HG02763 (cell line): ENCODE results near the gene KIF16B.
"Not testable (repeated sequence)": the region's sequence is repeated elsewhere in the genome, so short reads cannot be mapped to it uniquely, and the experiment has no call there.

Experiments used
- ATAC-seq: cut with Tn5 transposase; IDR thresholded peaks from one replicate; pipeline ENCODE4 v1.9.1; 2021; ENCODE audit warnings: mild to moderate bottlenecking, moderate library complexity; ENCODE audit not compliant: unreplicated experiment

The KIF16B gene

GRCh38 chr20:16440686-16441085, 132.6 kb downstream of the KIF16B start:
- no peak for ATAC-seq

- ATAC-seq, result not testable (repeated sequence)
Measured at GRCh38 chr20:16439540-16439939, 133.7 kb downstream of the KIF16B start.

- ATAC-seq, result no peak
Measured at GRCh38 chr20:16438100-16438499, 135.1 kb downstream of the KIF16B start.

- ATAC-seq, result no peak
Measured at GRCh38 chr20:16437387-16437996, 135.8 kb downstream of the KIF16B start.

GRCh38 chr20:16434062-16434664, 139.1 kb downstream of the KIF16B start:
- no peak for ATAC-seq

- ATAC-seq, result no peak
Measured at GRCh38 chr20:16433293-16433580, 140.0 kb downstream of the KIF16B start.

- no peak for ATAC-seq
Measured at GRCh38 chr20:16432466-16433292, 140.6 kb downstream of the KIF16B start.

GRCh38 chr20:16428112-16428511, 145.1 kb downstream of the KIF16B start:
- no peak for ATAC-seq

- no peak for ATAC-seq
Measured at GRCh38 chr20:16427571-16427970, 145.7 kb downstream of the KIF16B start.

GRCh38 chr20:16424780-16425179, 148.5 kb downstream of the KIF16B start:
- ATAC-seq, result no peak

GRCh38 chr20:16423311-16424212, 149.7 kb downstream of the KIF16B start:
- ATAC-seq, result no peak

GRCh38 chr20:16419138-16419715, 154.0 kb downstream of the KIF16B start:
- ATAC-seq, result no peak

GRCh38 chr20:16418616-16419015, 154.6 kb downstream of the KIF16B start:
- ATAC-seq, result no peak

GRCh38 chr20:16417001-16417400, 156.2 kb downstream of the KIF16B start:
- no peak for ATAC-seq

GRCh38 chr20:16415071-16416053, 157.9 kb downstream of the KIF16B start:
- ATAC-seq, result no peak

- ATAC-seq, result no peak
Measured at GRCh38 chr20:16412906-16413305, 160.3 kb downstream of the KIF16B start.

GRCh38 chr20:16411361-16411760, 161.9 kb downstream of the KIF16B start:
- no peak for ATAC-seq

- ATAC-seq, result no peak
Measured at GRCh38 chr20:16410626-16411025, 162.6 kb downstream of the KIF16B start.

GRCh38 chr20:16408981-16409380, 164.3 kb downstream of the KIF16B start:
- no peak for ATAC-seq
